Heart left ventricle (tissue), 13 donors: Measurements from ENCODE around the gene WWC1.

Source experiments
- CTCF ChIP-seq, 12 donors: fragments of 200-600 bp; sonication (generic) in 4 of 12; IDR thresholded peaks; one replicate each; pipeline versions ENCODE4 v1.5.0 to v1.8.0; 2018 to 2022; ENCODE audit warnings: antibody characterized with exemption in 12 of 12, mild to moderate bottlenecking in 5 of 12
- POLR2A ChIP-seq, 2 donors: fragments of 450-650 bp; IDR thresholded peaks; one replicate each; pipeline ENCODE4 v1.6.1; 2017; ENCODE audit warnings: antibody characterized with exemption in 2 of 2, mild to moderate bottlenecking in 2 of 2, moderate library complexity in 2 of 2
- donor health status: ischemic (EF 13 %, LVEDD 7.1; RV severe dilation, severe dysfunction).
- donor health status: DM: no; HTN: yes; CAD: no.
- donor health status: DM: no; HTN: no; CAD: no.
- donor health status: ischemic (EF 25% LVEDD 6.9; RV normal size, moderate dysfunction).
- donor health status: ischemic (EF 25% LVEDD 5.7; RV mildly dilated, moderate dysfunction).
- donor health status: ischemic (EF 35%, LVEDD 5.7; RV mildly dilated, moderate dysfunction).
- donor health status: nonischemic (EF 11% LVEDD 7.7; RV severe dilation, severe dysfunction).
- donor health status: DM: yes; HTN: yes; CAD: no.
- donor health status: PGD.
- donor health status: ischemic (EF 29% LVEDD 5.4; RV normal size, mild dysfunction).
- donor health status: nonischemic (EF 23%, LVEDD 6.1; RV moderate dilation, normal function).

- TF ChIP-seq CTCF (IDR thresholded peaks at IDR 0.05) (no peak), POLR2A (IDR thresholded peaks at IDR 0.05) (no peak)
These were observed 28.3 kb upstream of the WWC1 start for GRCh38 chr5:168263121-168263520.
